ENCODE data around the gene ITPR1.

ITPR1 gene

GRCh38 chr3:4756057-4756775 lies 263.1 kb downstream of the ITPR1 start:
- TF ChIP-seq CTCF (IDR thresholded peaks at IDR 0.05; ENCODE audit: low read depth, low read length, missing control alignments), result no peak
- in situ Hi-C loops (cut with HindIII; ENCODE audit: low sequenced_read_pairs), result no loop called here
- no peak for DNase-seq (ENCODE audit: low read depth)
- H3K4me3 ChIP-seq (ENCODE audit: low read depth, low read length), result no peak overlapping the region

- no peak for DNase-seq (ENCODE audit: low read depth)
- H3K4me3 ChIP-seq (ENCODE audit: low read depth, low read length), result no peak overlapping the region
- TF ChIP-seq CTCF (IDR thresholded peaks at IDR 0.05; ENCODE audit: low read depth, low read length, missing control alignments), result no peak
- in situ Hi-C loops (cut with HindIII; ENCODE audit: low sequenced_read_pairs), result no loop called here
These were observed 263.9 kb downstream of the ITPR1 start for GRCh38 chr3:4756855-4757574.

- in situ Hi-C loops (cut with HindIII; ENCODE audit: low sequenced_read_pairs), result no loop called here
- no peak for DNase-seq (ENCODE audit: low read depth)
- H3K4me3 ChIP-seq (ENCODE audit: low read depth, low read length), result no peak overlapping the region
- no peak for TF ChIP-seq CTCF (IDR thresholded peaks at IDR 0.05; ENCODE audit: low read depth, low read length, missing control alignments)
These were observed 264.6 kb downstream of the ITPR1 start for GRCh38 chr3:4757575-4758248.

GRCh38 chr3:4758249-4758860 lies 265.2 kb downstream of the ITPR1 start:
- in situ Hi-C loops (cut with HindIII; ENCODE audit: low sequenced_read_pairs), result no loop called here
- H3K4me3 ChIP-seq (ENCODE audit: low read depth, low read length), result no peak overlapping the region
- TF ChIP-seq CTCF (IDR thresholded peaks at IDR 0.05; ENCODE audit: low read depth, low read length, missing control alignments), result no peak
- DNase-seq (ENCODE audit: low read depth), result no peak

GRCh38 chr3:4758957-4759656 lies 266.0 kb downstream of the ITPR1 start:
- H3K4me3 ChIP-seq (ENCODE audit: low read depth, low read length), result no peak overlapping the region
- in situ Hi-C loops (cut with HindIII; ENCODE audit: low sequenced_read_pairs), result no loop called here
- DNase-seq (ENCODE audit: low read depth), result no peak
- no peak for TF ChIP-seq CTCF (IDR thresholded peaks at IDR 0.05; ENCODE audit: low read depth, low read length, missing control alignments)

Data from astrocyte of the cerebellum (primary cell).